K562 (cell line): ENCODE measurements around the gene NPM1. TPM values are rescaled to one million over a fixed set of nuclear protein-coding genes. Genes with fewer than 3 reads are reported as not detected.
"Not testable (repeated sequence)": the region's sequence is repeated elsewhere in the genome, so short reads cannot be mapped to it uniquely, and the experiment has no call there.

ENCODE experiments used
- ATAC-seq: fragments of 200-7000 bp; cut with Tn5 transposase; 3 replicates; pipeline ENCODE4 v1.9.1; 2020; ENCODE audit warnings: moderate library complexity
- BruUV-seq: library from RNA; stranded (reverse); fragments of 400-500 nt; replicated peaks from 2 replicates; lab custom pipeline; 2021; lab: Mats Ljungman, UMichigan
- CTCF ChIA-PET: fragments of 300-600 bp; formaldehyde crosslinking; extraction: SDS; loops from one replicate; lab custom pipeline; 2021; ENCODE audit warnings: low intra/inter-chr PET ratio; lab: Yijun Ruan, JAX
- POLR2A ChIA-PET: fragments of 300-600, 350-650 bp; sonication (Branson Sonifier 250); formaldehyde crosslinking; extraction: SDS; loops from one replicate; lab custom pipeline; 2021; ENCODE audit warnings: antibody characterized with exemption, inconsistent platforms; lab: Yijun Ruan, JAX
- DNase-seq, 4 experiments: peaks; one replicate each; pipeline versions ENCODE4 v3.0.0 to v3.0.0-alpha.2; 2011 to 2018; ENCODE audit warnings: low spot score in 3 of 4, mixed read lengths in 3 of 4; ENCODE audit errors: extremely low read depth in 1 of 4
- FAIRE-seq: peaks from 2 replicates; lab custom pipeline; 2011; peaks lifted over from hg19 to GRCh38; lab: Jason Lieb, UNC
- H2AFZ ChIP-seq: 2 replicates; pipeline ENCODE4 v1.6.0; 2011; ENCODE audit warnings: low read depth, low read length, control low read depth, inconsistent platforms
- H3K27ac ChIP-seq: fragments of 200-600 bp; 3 replicates; pipeline ENCODE4 v1.8.0; 2011; ENCODE audit warnings: low read depth, mild to moderate bottlenecking, control low read depth, inconsistent platforms, low read length, moderate library complexity, mixed read lengths; ENCODE audit errors: extremely low read depth
- H3K27me3 ChIP-seq, 2 experiments: fragments of 300-600 bp in 1 of 2; 2 replicates in 1 of 2; 3 replicates in 1 of 2; pipeline versions ENCODE4 v1.6.0 to v1.8.0; 2011; ENCODE audit warnings: inconsistent platforms in 2 of 2, low read length in 2 of 2, mild to moderate bottlenecking in 1 of 2, mixed read lengths in 1 of 2, moderate library complexity in 1 of 2; ENCODE audit not compliant: control insufficient read depth in 2 of 2, insufficient read depth in 2 of 2
- H3K36me3 ChIP-seq: fragments of 300-600 bp; 3 replicates; pipeline ENCODE4 v1.8.0; 2011; ENCODE audit warnings: mild to moderate bottlenecking, low read length, inconsistent platforms; ENCODE audit not compliant: control insufficient read depth, insufficient read depth
- H3K4me1 ChIP-seq, 2 experiments: fragments of 200-600 bp in 1 of 2; replicated peaks in 1 of 2; 2 replicates in 1 of 2; 3 replicates in 1 of 2; pipeline versions ENCODE4 v1.5.1 to v1.8.0; 2011; ENCODE audit warnings: inconsistent platforms in 2 of 2, low read length in 2 of 2, mild to moderate bottlenecking in 1 of 2, mixed read lengths in 1 of 2, moderate library complexity in 1 of 2; ENCODE audit not compliant: control insufficient read depth in 2 of 2, insufficient read depth in 2 of 2
- H3K4me2 ChIP-seq: 2 replicates; pipeline ENCODE4 v1.6.1; 2011; ENCODE audit warnings: low read length, control low read depth, inconsistent platforms, mixed read lengths; ENCODE audit not compliant: insufficient read depth
- H3K4me3 ChIP-seq: fragments of 200-600 bp; sonication (generic), shearing (Covaris generic); 2 replicates; pipeline ENCODE4 v1.5.1; 2016; ENCODE audit warnings: control low read depth, inconsistent platforms
- H3K79me2 ChIP-seq: fragments of 200-600 bp; 3 replicates; pipeline ENCODE4 v1.8.0; 2011; ENCODE audit warnings: low read length, inconsistent platforms; ENCODE audit not compliant: control insufficient read depth, insufficient read depth
- H3K9ac ChIP-seq, 2 experiments: 2 replicates each; pipeline versions ENCODE4 v1.6.0 to v1.6.1; 2011; ENCODE audit warnings: low read depth in 2 of 2, low read length in 2 of 2, control low read depth in 1 of 2, inconsistent platforms in 1 of 2, mild to moderate bottlenecking in 1 of 2, mixed read lengths in 1 of 2; ENCODE audit not compliant: insufficient read depth in 1 of 2
- H3K9me1 ChIP-seq: one replicate; pipeline ENCODE4 v1.6.0; 2011; ENCODE audit warnings: inconsistent platforms, mild to moderate bottlenecking, low read length, moderate library complexity; ENCODE audit not compliant: control insufficient read depth, insufficient read depth
- H3K9me3 ChIP-seq: replicated peaks from 2 replicates; pipeline ENCODE4 v1.5.1; 2011; ENCODE audit warnings: low read depth, low read length, inconsistent platforms; ENCODE audit not compliant: control insufficient read depth, insufficient read depth
- H4K20me1 ChIP-seq: replicated peaks from 2 replicates; pipeline ENCODE4 v1.6.1; 2011; ENCODE audit warnings: low read length, inconsistent platforms, mixed read lengths; ENCODE audit not compliant: control insufficient read depth, insufficient read depth
- ARHGAP35 ChIP-seq: fragments of 450-650 bp; IDR thresholded peaks from 2 replicates; pipeline ENCODE4 v1.6.1; 2018; ENCODE audit not compliant: partially characterized antibody
- ATF7 ChIP-seq: fragments of 450-650 bp; IDR thresholded peaks from 2 replicates; pipeline ENCODE4 v1.7.1; 2014; ENCODE audit warnings: mild to moderate bottlenecking, moderate library complexity
- CBFB ChIP-seq: sonication (generic); formaldehyde crosslinking; IDR thresholded peaks from 2 replicates; pipeline ENCODE4 v1.4.0; 2020; ENCODE audit warnings: mild to moderate bottlenecking, missing genetic modification reagents
- CREM ChIP-seq: IDR thresholded peaks from 2 replicates; pipeline ENCODE4 v1.6.1; 2014; ENCODE audit warnings: antibody characterized with exemption, low read depth
- FOXA3 ChIP-seq, 2 experiments: fragments of 450-650 bp in 1 of 2; sonication (generic) in 1 of 2; formaldehyde crosslinking; IDR thresholded peaks in 1 of 2; conservative IDR thresholded peaks in 1 of 2; 2 replicates each; pipeline versions ENCODE4 v1.4.0 to v1.8.0; 2020 to 2022; ENCODE audit warnings: mild to moderate bottlenecking in 2 of 2, missing genetic modification reagents in 1 of 2
- HNRNPUL1 ChIP-seq: fragments of 200-400 bp; formaldehyde crosslinking; IDR thresholded peaks from 2 replicates; pipeline ENCODE4 v1.6.1; 2017; ENCODE audit warnings: low read length
- LCOR ChIP-seq: sonication (generic); formaldehyde crosslinking; IDR thresholded peaks from 2 replicates; pipeline ENCODE4 v1.8.0; 2022; ENCODE audit warnings: mild to moderate bottlenecking, missing genetic modification reagents
- MEF2A ChIP-seq: IDR thresholded peaks from 2 replicates; pipeline ENCODE4 v1.6.1; 2011; ENCODE audit warnings: low read depth, mild to moderate bottlenecking, low read length, moderate library complexity; ENCODE audit not compliant: control insufficient read depth
- MYNN ChIP-seq, 2 experiments: sonication (generic); formaldehyde crosslinking in 1 of 2; IDR thresholded peaks; 2 replicates each; pipeline versions ENCODE4 v1.5.0 to v1.6.1; 2016 to 2020; ENCODE audit warnings: antibody characterized with exemption in 1 of 2, missing genetic modification reagents in 1 of 2
- PCBP2 ChIP-seq: fragments of 200-400 bp; formaldehyde crosslinking; IDR thresholded peaks from 2 replicates; pipeline ENCODE4 v1.6.1; 2018; ENCODE audit warnings: low read length, low read depth, mild to moderate bottlenecking, moderate library complexity; ENCODE audit not compliant: poor library complexity, severe bottlenecking
- PHF21A ChIP-seq: fragments of 450-650 bp; IDR thresholded peaks from 2 replicates; pipeline ENCODE4 v1.6.1; 2017; ENCODE audit warnings: low read depth, borderline replicate concordance
- RBM14 ChIP-seq: fragments of 200-400 bp; formaldehyde crosslinking; IDR thresholded peaks from 2 replicates; pipeline ENCODE4 v1.6.1; 2018; ENCODE audit warnings: low read depth, mild to moderate bottlenecking, low read length, moderate library complexity, borderline replicate concordance; ENCODE audit not compliant: insufficient read depth
- SREBF2 ChIP-seq: sonication (generic); formaldehyde crosslinking; IDR thresholded peaks from 2 replicates; pipeline ENCODE4 v1.4.0; 2020; ENCODE audit warnings: mild to moderate bottlenecking, missing genetic modification reagents
- SUPT5H ChIP-seq: fragments of 450-650 bp; IDR thresholded peaks from 2 replicates; pipeline ENCODE4 v1.6.1; 2016
- ZBED1 ChIP-seq: IDR thresholded peaks from 2 replicates; pipeline ENCODE4 v1.6.1; 2014
- ZC3H4 ChIP-seq: sonication (generic); formaldehyde crosslinking; IDR thresholded peaks from 2 replicates; pipeline ENCODE4 v1.9.0; 2021; ENCODE audit warnings: missing genetic modification reagents, borderline replicate concordance
- ZFP1 ChIP-seq: fragments of 450-650 bp; formaldehyde crosslinking; IDR thresholded peaks from 2 replicates; pipeline ENCODE4 v1.4.0; 2020; ENCODE audit warnings: mild to moderate bottlenecking, mixed read lengths
- ZNF589 ChIP-seq: fragments of 200-800 bp; sonication (Bioruptor generic); IDR thresholded peaks from 2 replicates; pipeline ENCODE4 v1.6.1; 2016; ENCODE audit warnings: low read depth, missing genetic modification characterization, missing compliant biosample characterization
- WGBS: fragments of 100-300 bp; shearing (Covaris generic); methylation state at CpG from one replicate; pipeline ENCODE4 v1.1.6; 2016; ENCODE audit warnings: low coverage, mixed read lengths; ENCODE audit not compliant: insufficient coverage; ENCODE audit errors: missing lambda C conversion rate; 5-methylcytosine and 5-hydroxymethylcytosine counted together
- in situ Hi-C: fragments of 300-500 bp; cut with MboI; formaldehyde crosslinking; loops from 4 replicates; pipeline ENCODE4 v1.15.0; 2018; ENCODE audit warnings: inconsistent platforms, mixed read lengths
- intact Hi-C: fragments of 100-400 bp; cut with micrococcal nuclease; formaldehyde crosslinking; loops from 2 replicates; pipeline ENCODE4 v1.14.2; 2022
- polyA plus RNA-seq, 8 experiments: library from polyadenylated mRNA; depleted of rRNA in 4 of 8; stranded (reverse) in 5 of 8; unstranded in 3 of 8; fragments of >200 nt; fragmentation: Nextera tagmentation in 2 of 8; fragmentation: Illumina TruSeq in 1 of 8; extraction: Ambion mirVana in 2 of 8; extraction: Trizol in 1 of 8; gene quantifications; 2 replicates each; pipeline versions ENCODE4 v1.2.1 to v1.2.3, GENCODE V29; 2011 to 2014; ENCODE audit warnings: inconsistent platforms in 1 of 8, missing spikeins in 1 of 8
- total RNA-seq, 7 experiments: library from RNA; depleted of rRNA in 6 of 7; stranded (reverse); fragments of >200 nt in 6 of 7; fragmentation: Illumina TruSeq in 2 of 7; extraction: Trizol in 2 of 7; gene quantifications; 2 replicates each; pipeline versions ENCODE4 v1.2.1 to v1.2.3, GENCODE V29; 2011 to 2021; ENCODE audit warnings: low replicate concordance in 1 of 7
- TF ChIP-seq, protein P1 (sequence below), 2 experiments: fragments of 450-650 bp; IDR thresholded peaks; 2 replicates each; pipeline ENCODE4 v1.6.1; 2016

NPM1 gene
- total and polyA plus RNA-seq, 9 of the 15 experiments (the other 6 are each of a cell fraction or from before 2014, with no cell fraction given), result 2,438 to 6,909 (median 5,639) TPM

GRCh38 chr5:171379961-171380360 lies 7.7 kb upstream of the NPM1 start:
- H3K79me2 ChIP-seq, result no peaks in the 10 kb centered on the region
- ChIA-PET POLR2A (interaction anchor here (5.6 kb wide), 1 partner anchor 8 kb away, joined by 38 read pairs; the partner anchor contains the start of gene NPM1), CTCF (no interaction called here)
- peaks cover 0 to 11% of the 10 kb centered on the region in 2 experiments; a peak in 4 of 5 replicates for H3K27me3 ChIP-seq
- H3K4me2 ChIP-seq, result no peak overlapping the region
- H2AFZ ChIP-seq, result no peak overlapping the region
- no peak overlapping the region for H3K9ac ChIP-seq
- FAIRE-seq (no peak), DNase-seq (no peak), ATAC-seq (no peak)
- no peak overlapping the region for H3K27ac ChIP-seq
- BruUV-seq, result no TSS peak
- in situ Hi-C loops, result no loop called here
- no peaks in the 10 kb centered on the region for H3K9me3 ChIP-seq
- H3K9me1 ChIP-seq, result no peaks in the 10 kb centered on the region
- no peak overlapping the region for H3K4me3 ChIP-seq
- H4K20me1 ChIP-seq, result no peaks in the 10 kb centered on the region
- 21% methylated on average over 7 of the region's 7 CpGs for WGBS
- H3K36me3 ChIP-seq, result no peaks in the 10 kb centered on the region
- no peaks in the 10 kb centered on the region for H3K4me1 ChIP-seq
- TF ChIP-seq ZNF589 (CRISPR knock-in tag) (no peak), MEF2A (no peak), PCBP2 (no peak), FOXA3 (CRISPR knock-in tag; conservative IDR thresholded peaks at IDR 0.05 in 1 of 2, IDR thresholded peaks at IDR 0.05 in 1 of 2) (no peak), ZBED1 (no peak), SUPT5H (no peak), ZC3H4 (CRISPR knock-in tag) (no peak), HNRNPUL1 (no peak), CBFB (no peak), MYNN (IDR thresholded peaks at IDR 0.05) (no peak), MYNN (CRISPR knock-in tag; IDR thresholded peaks at IDR 0.05) (no peak), LCOR (no peak), ATF7 (no peak), CREM (no peak), ZFP1 (no peak), SREBF2 (CRISPR knock-in tag) (no peak), ARHGAP35 (no peak), RBM14 (no peak), PHF21A (no peak)
- TF ChIP-seq, protein P1, sequence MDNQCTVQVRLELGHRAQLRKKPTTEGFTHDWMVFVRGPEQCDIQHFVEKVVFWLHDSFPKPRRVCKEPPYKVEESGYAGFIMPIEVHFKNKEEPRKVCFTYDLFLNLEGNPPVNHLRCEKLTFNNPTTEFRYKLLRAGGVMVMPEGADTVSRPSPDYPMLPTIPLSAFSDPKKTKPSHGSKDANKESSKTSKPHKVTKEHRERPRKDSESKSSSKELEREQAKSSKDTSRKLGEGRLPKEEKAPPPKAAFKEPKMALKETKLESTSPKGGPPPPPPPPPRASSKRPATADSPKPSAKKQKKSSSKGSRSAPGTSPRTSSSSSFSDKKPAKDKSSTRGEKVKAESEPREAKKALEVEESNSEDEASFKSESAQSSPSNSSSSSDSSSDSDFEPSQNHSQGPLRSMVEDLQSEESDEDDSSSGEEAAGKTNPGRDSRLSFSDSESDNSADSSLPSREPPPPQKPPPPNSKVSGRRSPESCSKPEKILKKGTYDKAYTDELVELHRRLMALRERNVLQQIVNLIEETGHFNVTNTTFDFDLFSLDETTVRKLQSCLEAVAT (IDR thresholded peaks at IDR 0.05), result no peak
- intact Hi-C loops, result no loop called here

GRCh38 chr5:171384416-171384815 lies 3.2 kb upstream of the NPM1 start:
- H3K4me3 ChIP-seq, intact Hi-C loops, H3K27me3 ChIP-seq, BruUV-seq, H3K4me2 ChIP-seq, FAIRE-seq, POLR2A ChIA-PET, H3K9ac ChIP-seq, ATAC-seq, H2AFZ ChIP-seq, DNase-seq, H3K9me3 ChIP-seq, H3K9me1 ChIP-seq, H3K4me1 ChIP-seq, H3K27ac ChIP-seq, in situ Hi-C loops, CTCF ChIA-PET: not testable (repeated sequence)
- peaks cover 15% of the 10 kb centered on the region for H4K20me1 ChIP-seq
- H3K36me3 ChIP-seq, result peaks cover 10% of the 10 kb centered on the region
- H3K79me2 ChIP-seq, result peaks cover 30% of the 10 kb centered on the region
- WGBS, result 29% methylated on average over 6 of the region's 9 CpGs
